Right atrium auricular region (tissue), 2 donors: ENCODE measurements around the gene PDXDC1. TPM values are rescaled to one million over a fixed set of nuclear protein-coding genes. Genes with fewer than 3 reads are reported as not detected.
A peak's percentile ranks its signal among the peaks of the same experiment; 100 is the strongest.

Source experiments
- DNase-seq: peaks from one replicate; pipeline ENCODE4 v3.0.0-alpha.2; 2019; ENCODE audit warnings: low spot score
- H3K27ac ChIP-seq, 2 donors: fragments of 200-600 bp; sonication (generic); 1 replicate in 1 of 2; 2 replicates in 1 of 2; pipeline ENCODE4 v1.5.1; 2016 to 2019
- H3K27me3 ChIP-seq, 2 donors: fragments of 200-600 bp; sonication (generic); one replicate each; pipeline versions ENCODE4 v1.5.1 to v1.6.0; 2017 to 2019
- H3K36me3 ChIP-seq: fragments of 200-600 bp; sonication (generic); one replicate; pipeline ENCODE4 v1.5.1; 2016
- H3K4me1 ChIP-seq, 2 donors: fragments of 200-600 bp; sonication (generic); one replicate each; pipeline versions ENCODE4 v1.5.1 to v1.6.0; 2017 to 2019
- H3K4me3 ChIP-seq, 2 donors: fragments of 200-600 bp; sonication (generic); 1 replicate in 1 of 2; 2 replicates in 1 of 2; pipeline ENCODE4 v1.5.1; 2017 to 2019; ENCODE audit warnings: mild to moderate bottlenecking in 1 of 2, moderate library complexity in 1 of 2
- H3K9me3 ChIP-seq, 2 donors: fragments of 200-600 bp; sonication (generic); one replicate each; pipeline ENCODE4 v1.5.1; 2019
- total RNA-seq, 2 donors: library from RNA; depleted of rRNA; stranded (reverse); fragments of >200 nt; gene quantifications; one replicate each; pipeline ENCODE4 v1.1.0, GENCODE V29; 2016
- TF ChIP-seq, protein P1 (sequence below), 2 donors: fragments of 200-600 bp; sonication (generic); IDR thresholded peaks; one replicate each; pipeline ENCODE4 v1.5.1; 2019; ENCODE audit warnings: antibody characterized with exemption in 2 of 2

Gene PDXDC1
- total RNA-seq, 2 donors from 2014 or later, result 50.4 to 60.8 TPM

DNA sequence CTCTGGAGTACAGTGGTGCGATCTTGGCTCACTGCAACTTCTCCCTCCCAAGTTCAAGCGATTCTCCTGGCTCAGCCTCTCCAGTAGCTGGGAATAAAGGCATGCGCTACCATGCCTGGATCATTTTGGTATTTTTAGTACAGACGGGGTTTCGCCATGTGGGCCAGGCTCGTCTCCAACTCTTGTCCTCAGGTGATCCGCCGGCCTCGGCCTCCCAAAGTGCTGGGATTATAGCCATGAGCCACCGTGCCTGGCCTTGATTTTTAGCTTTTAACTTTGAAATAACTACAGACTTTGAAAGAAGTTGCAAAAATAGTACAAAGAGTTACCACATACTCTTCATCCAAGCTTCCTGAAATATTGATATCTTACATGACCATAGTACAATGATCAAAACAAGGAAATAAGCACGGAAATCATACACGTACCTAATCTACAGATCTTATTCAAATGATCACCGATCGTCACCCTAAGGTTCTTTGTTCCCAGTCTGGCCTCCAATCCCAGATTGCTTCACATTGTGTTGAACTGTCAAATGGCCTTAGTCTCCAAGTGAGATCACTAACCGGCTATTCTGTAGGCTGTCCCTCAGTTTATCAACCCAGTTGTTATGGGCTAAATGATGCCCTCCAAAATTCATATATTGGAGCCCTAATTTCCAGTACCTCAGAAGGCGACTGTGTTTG, 19.1 kb upstream of the PDXDC1 start:
- H3K36me3 ChIP-seq, result no peaks in the 10 kb centered on the region
- no peaks in the 10 kb centered on the region for H3K9me3 ChIP-seq
- H3K27ac ChIP-seq, result peak overlapping the region in 1 of 2 donors; percentile 44
- H3K27me3 ChIP-seq, result no peaks in the 10 kb centered on the region
- no peak overlapping the region for H3K4me3 ChIP-seq
- TF ChIP-seq, protein P1, sequence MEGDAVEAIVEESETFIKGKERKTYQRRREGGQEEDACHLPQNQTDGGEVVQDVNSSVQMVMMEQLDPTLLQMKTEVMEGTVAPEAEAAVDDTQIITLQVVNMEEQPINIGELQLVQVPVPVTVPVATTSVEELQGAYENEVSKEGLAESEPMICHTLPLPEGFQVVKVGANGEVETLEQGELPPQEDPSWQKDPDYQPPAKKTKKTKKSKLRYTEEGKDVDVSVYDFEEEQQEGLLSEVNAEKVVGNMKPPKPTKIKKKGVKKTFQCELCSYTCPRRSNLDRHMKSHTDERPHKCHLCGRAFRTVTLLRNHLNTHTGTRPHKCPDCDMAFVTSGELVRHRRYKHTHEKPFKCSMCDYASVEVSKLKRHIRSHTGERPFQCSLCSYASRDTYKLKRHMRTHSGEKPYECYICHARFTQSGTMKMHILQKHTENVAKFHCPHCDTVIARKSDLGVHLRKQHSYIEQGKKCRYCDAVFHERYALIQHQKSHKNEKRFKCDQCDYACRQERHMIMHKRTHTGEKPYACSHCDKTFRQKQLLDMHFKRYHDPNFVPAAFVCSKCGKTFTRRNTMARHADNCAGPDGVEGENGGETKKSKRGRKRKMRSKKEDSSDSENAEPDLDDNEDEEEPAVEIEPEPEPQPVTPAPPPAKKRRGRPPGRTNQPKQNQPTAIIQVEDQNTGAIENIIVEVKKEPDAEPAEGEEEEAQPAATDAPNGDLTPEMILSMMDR (IDR thresholded peaks at IDR 0.05), result no peak
- no peaks in the 10 kb centered on the region for H3K4me1 ChIP-seq
- DNase-seq, result no peak

DNA sequence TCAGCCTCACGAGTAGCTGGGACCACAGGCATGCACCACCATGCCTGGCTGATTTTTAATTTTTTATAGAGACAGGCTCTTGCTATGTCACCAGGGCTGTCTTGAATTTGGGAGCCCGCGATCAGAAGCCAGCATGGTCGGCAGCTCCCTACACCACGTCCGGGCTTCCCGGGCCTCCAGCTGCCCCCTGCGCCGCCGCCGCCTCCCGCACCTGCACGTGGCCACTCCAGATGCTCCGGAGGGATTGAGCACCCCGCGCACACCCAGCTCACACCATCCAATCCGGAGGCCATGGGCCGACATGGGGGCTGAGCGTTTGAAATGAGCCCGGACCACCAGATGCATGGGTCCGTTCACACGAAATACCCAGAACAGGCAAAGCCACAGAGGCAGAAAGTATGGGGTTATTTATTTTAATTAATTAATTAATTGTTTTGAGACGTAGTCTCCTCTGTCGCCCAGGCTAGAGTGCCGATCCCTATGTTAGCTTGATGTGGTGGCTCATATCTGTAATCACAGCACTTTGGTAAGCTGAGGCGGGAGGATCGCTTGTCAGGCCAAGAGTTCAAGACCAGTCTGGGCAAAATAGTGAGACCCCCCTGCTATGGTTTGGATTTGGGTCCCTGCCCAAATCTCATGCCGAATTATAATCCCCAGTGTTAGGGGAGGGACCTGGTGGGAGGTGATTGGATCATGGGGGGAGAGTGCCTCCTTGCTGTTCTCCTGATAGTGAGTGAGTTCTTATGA, 17.1 kb upstream of the PDXDC1 start:
- Histone ChIP-seq H3K4me3 (no peak overlapping the region), H3K4me1 (no peaks in the 10 kb centered on the region), H3K9me3 (no peaks in the 10 kb centered on the region), H3K27ac (no peak overlapping the region), H3K27me3 (no peaks in the 10 kb centered on the region), H3K36me3 (no peaks in the 10 kb centered on the region)
- no peak for DNase-seq
- TF ChIP-seq, protein P1 (IDR thresholded peaks at IDR 0.05), result no peak

DNA sequence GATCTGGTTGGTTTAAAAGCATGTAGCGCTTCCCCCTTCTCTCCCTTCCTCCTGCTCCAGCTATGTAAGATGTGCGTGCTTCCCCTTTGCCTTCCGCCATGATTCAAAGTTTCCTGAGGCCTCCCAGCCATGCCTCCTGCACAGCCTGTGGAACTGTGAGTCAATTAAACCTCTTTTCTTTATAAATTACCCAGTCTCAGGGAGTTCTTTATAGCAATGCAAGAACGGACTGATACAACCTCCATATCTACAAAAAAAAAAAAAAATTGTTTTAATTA, 16.6 kb upstream of the PDXDC1 start:
- Histone ChIP-seq H3K4me3 (no peak overlapping the region), H3K4me1 (no peaks in the 10 kb centered on the region), H3K27me3 (no peaks in the 10 kb centered on the region), H3K9me3 (no peaks in the 10 kb centered on the region), H3K27ac (no peak overlapping the region), H3K36me3 (no peaks in the 10 kb centered on the region)
- no peak for DNase-seq
- TF ChIP-seq, protein P1 (IDR thresholded peaks at IDR 0.05), result no peak

DNA sequence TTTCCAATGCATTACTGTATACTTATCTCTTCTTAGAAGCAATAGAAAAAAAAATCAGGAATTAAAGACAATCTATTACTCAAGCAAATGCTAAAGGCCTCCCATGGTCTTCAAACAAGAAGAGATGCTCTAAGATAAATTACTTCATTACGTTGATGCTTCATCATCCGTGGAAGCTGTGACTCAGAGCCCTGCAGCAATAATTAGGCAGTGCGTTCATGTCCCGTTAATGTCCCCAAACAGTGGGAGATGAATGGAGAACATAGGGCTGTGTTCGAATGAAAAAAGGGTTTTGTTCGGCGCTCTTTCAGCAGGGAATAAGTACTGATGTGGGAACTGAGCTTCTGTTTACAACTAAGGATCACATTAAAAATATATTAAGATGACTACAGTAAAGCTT, 15.9 kb upstream of the PDXDC1 start:
- H3K9me3 ChIP-seq, result peaks cover 0 to 3% of the 10 kb centered on the region in 2 donors
- no peak for DNase-seq
- no peaks in the 10 kb centered on the region for H3K36me3 ChIP-seq
- H3K27me3 ChIP-seq, result no peaks in the 10 kb centered on the region
- H3K4me3 ChIP-seq, result no peak overlapping the region
- no peaks in the 10 kb centered on the region for H3K4me1 ChIP-seq
- TF ChIP-seq, protein P1 (IDR thresholded peaks at IDR 0.05), result no peak
- H3K27ac ChIP-seq, result no peak overlapping the region

DNA sequence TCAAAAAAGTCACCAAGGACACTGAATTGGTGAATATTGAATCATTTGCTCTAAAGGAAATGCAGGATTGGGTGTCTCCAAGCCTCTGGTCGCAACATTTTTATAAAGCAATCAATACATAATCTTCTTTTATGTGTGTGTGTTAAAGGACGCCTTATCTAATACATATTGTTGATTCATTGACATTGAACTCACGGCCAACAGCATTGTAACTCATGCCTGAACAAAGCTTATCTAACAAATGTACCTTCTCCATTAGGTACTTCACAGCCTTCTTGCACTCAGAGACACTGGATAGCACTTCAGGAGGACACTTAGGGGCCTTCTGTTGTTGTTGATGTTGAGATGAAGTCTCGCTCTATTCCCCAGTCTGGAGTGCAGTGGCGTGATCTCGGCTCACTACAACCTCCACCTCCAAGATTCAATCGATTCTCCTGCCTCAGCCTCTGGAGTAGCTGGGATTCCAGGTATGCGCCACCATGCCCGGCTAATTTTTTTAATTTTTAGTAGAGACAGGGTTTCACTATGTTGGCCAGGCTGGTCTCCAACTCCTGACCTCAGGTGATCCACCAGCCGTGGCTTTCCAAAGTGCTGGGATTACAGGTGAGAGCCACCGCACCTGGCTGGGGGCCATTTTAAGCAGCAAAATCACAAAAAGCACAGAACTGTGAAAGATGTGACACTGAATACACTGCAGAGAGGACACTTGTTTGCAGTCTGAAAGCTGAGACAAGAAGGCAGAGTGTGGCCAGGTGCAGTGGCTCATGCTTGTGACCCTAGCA, 13.2 kb upstream of the PDXDC1 start:
- H3K27me3 ChIP-seq, result no peaks in the 10 kb centered on the region
- TF ChIP-seq, protein P1 (IDR thresholded peaks at IDR 0.05), result no peak
- no peak overlapping the region for H3K27ac ChIP-seq
- no peaks in the 10 kb centered on the region for H3K36me3 ChIP-seq
- H3K4me3 ChIP-seq, result no peak overlapping the region
- peaks cover 0 to 3% of the 10 kb centered on the region in 2 donors for H3K9me3 ChIP-seq
- H3K4me1 ChIP-seq, result no peaks in the 10 kb centered on the region
- DNase-seq, result no peak
